Astrocyte (in vitro differentiated cells and primary cell): Measurements from ENCODE around the gene IFT80. TPM values are rescaled to one million over a fixed set of nuclear protein-coding genes. Genes with fewer than 3 reads are reported as not detected.

Source experiments
- DNase-seq: peaks from one replicate; pipeline ENCODE4 v3.0.0-alpha.2; 2010; ENCODE audit warnings: low read depth
- FAIRE-seq: peaks from 2 replicates; lab custom pipeline; 2011; peaks lifted over from hg19 to GRCh38; lab: Jason Lieb, UNC
- H2AFZ ChIP-seq: 2 replicates; pipeline ENCODE4 v1.6.0; 2012; ENCODE audit warnings: low read depth, low read length, inconsistent platforms
- H3K27ac ChIP-seq: 2 replicates; pipeline ENCODE4 v1.5.1; 2011; ENCODE audit warnings: low read depth, low read length, inconsistent platforms
- H3K27me3 ChIP-seq: 2 replicates; pipeline ENCODE4 v1.6.0; 2011; ENCODE audit warnings: low read length, inconsistent platforms; ENCODE audit not compliant: insufficient read depth
- H3K36me3 ChIP-seq: 2 replicates; pipeline ENCODE4 v1.5.1; 2011; ENCODE audit warnings: low read length, inconsistent platforms; ENCODE audit not compliant: insufficient read depth
- H3K4me1 ChIP-seq: 2 replicates; pipeline ENCODE4 v1.5.1; 2011; ENCODE audit warnings: low read length, inconsistent platforms; ENCODE audit not compliant: insufficient read depth
- H3K4me2 ChIP-seq: 2 replicates; pipeline ENCODE4 v1.6.0; 2012; ENCODE audit warnings: low read length, inconsistent platforms
- H3K4me3 ChIP-seq: 2 replicates; pipeline ENCODE4 v1.5.1; 2011; ENCODE audit warnings: low read depth, mild to moderate bottlenecking, low read length, inconsistent platforms; ENCODE audit not compliant: insufficient read depth
- H3K79me2 ChIP-seq: 2 replicates; pipeline ENCODE4 v1.6.0; 2012; ENCODE audit warnings: mild to moderate bottlenecking, low read length, inconsistent platforms; ENCODE audit not compliant: insufficient read depth
- H3K9ac ChIP-seq: 2 replicates; pipeline ENCODE4 v1.6.0; 2012; ENCODE audit warnings: mild to moderate bottlenecking, low read length, inconsistent platforms
- H3K9me3 ChIP-seq: 2 replicates; pipeline ENCODE4 v1.5.1; 2012; ENCODE audit warnings: low read depth, mild to moderate bottlenecking, low read length, inconsistent platforms; ENCODE audit not compliant: insufficient read depth
- H4K20me1 ChIP-seq: 2 replicates; pipeline ENCODE4 v1.6.0; 2012; ENCODE audit warnings: low read length, inconsistent platforms; ENCODE audit not compliant: insufficient read depth
- H3K27ac Mint-ChIP-seq: one replicate; pipeline ENCODE4 v1.8.0; 2021; ENCODE audit warnings: mild to moderate bottlenecking, mixed read lengths; ENCODE audit not compliant: unreplicated experiment
- H3K27me3 Mint-ChIP-seq: one replicate; pipeline ENCODE4 v1.8.0; 2021; ENCODE audit warnings: low read depth, mixed read lengths; ENCODE audit not compliant: unreplicated experiment
- H3K36me3 Mint-ChIP-seq: one replicate; pipeline ENCODE4 v1.8.0; 2021; ENCODE audit warnings: low read depth, mixed read lengths; ENCODE audit not compliant: unreplicated experiment
- H3K4me1 Mint-ChIP-seq: one replicate; pipeline ENCODE4 v1.8.0; 2021; ENCODE audit warnings: low read depth, mixed read lengths; ENCODE audit not compliant: unreplicated experiment
- H3K4me3 Mint-ChIP-seq: one replicate; pipeline ENCODE4 v1.8.0; 2021; ENCODE audit warnings: mild to moderate bottlenecking, moderate library complexity, mixed read lengths; ENCODE audit not compliant: unreplicated experiment
- H3K9me3 Mint-ChIP-seq: one replicate; pipeline ENCODE4 v1.8.0; 2021; ENCODE audit warnings: mild to moderate bottlenecking, mixed read lengths; ENCODE audit not compliant: unreplicated experiment
- EZH2 ChIP-seq: IDR thresholded peaks from 2 replicates; pipeline ENCODE4 v1.6.1; 2012; ENCODE audit warnings: mild to moderate bottlenecking, low read length, inconsistent platforms; ENCODE audit not compliant: insufficient read depth
- total RNA-seq: library from RNA; stranded (reverse); gene quantifications from 2 replicates; pipeline ENCODE4 v1.2.1, GENCODE V29; 2021
- TF ChIP-seq, protein P1 (sequence below): IDR thresholded peaks from 2 replicates; pipeline ENCODE4 v1.5.1; 2011; ENCODE audit warnings: low read depth, mild to moderate bottlenecking, inconsistent platforms, low read length, moderate library complexity; ENCODE audit not compliant: insufficient read depth

The IFT80 gene
- total RNA-seq, 1 donor from 2014 or later, result 27.3 TPM

DNA sequence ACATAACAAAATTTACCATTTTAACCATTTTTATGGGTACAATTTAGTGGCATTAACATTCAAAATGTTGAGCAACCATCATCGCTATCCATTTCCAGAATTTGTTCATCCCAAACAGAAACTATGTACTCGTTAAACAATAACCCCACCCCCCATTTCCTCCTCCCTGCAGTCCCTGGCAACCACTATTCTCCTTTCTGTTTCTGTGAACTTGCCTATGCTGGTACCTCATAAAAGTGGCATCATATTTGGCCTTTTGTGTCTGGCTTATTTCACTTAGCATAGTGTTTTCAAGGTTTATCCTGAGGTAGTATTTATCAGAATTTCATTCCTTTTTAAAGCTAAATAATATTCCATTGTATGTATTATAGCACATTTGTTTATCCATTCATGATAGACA, 141.4 kb downstream of the IFT80 start:
- H3K27ac Mint-ChIP-seq, result no peak overlapping the region
- FAIRE-seq (no peak), DNase-seq (no peak)
- no peaks in the 10 kb centered on the region for H3K9me3 ChIP-seq
- no peak overlapping the region for H3K4me2 ChIP-seq
- H2AFZ ChIP-seq, result no peak overlapping the region
- H3K4me1 Mint-ChIP-seq, result peaks cover 2% of the 10 kb centered on the region
- no peak overlapping the region for H3K27ac ChIP-seq
- no peak for TF ChIP-seq EZH2
- TF ChIP-seq, protein P1, sequence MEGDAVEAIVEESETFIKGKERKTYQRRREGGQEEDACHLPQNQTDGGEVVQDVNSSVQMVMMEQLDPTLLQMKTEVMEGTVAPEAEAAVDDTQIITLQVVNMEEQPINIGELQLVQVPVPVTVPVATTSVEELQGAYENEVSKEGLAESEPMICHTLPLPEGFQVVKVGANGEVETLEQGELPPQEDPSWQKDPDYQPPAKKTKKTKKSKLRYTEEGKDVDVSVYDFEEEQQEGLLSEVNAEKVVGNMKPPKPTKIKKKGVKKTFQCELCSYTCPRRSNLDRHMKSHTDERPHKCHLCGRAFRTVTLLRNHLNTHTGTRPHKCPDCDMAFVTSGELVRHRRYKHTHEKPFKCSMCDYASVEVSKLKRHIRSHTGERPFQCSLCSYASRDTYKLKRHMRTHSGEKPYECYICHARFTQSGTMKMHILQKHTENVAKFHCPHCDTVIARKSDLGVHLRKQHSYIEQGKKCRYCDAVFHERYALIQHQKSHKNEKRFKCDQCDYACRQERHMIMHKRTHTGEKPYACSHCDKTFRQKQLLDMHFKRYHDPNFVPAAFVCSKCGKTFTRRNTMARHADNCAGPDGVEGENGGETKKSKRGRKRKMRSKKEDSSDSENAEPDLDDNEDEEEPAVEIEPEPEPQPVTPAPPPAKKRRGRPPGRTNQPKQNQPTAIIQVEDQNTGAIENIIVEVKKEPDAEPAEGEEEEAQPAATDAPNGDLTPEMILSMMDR, result no peak
- H3K36me3 ChIP-seq, result no peaks in the 10 kb centered on the region
- H3K9me3 Mint-ChIP-seq, result peaks cover 2% of the 10 kb centered on the region
- H3K4me3 ChIP-seq, result no peak overlapping the region
- no peaks in the 10 kb centered on the region for H3K79me2 ChIP-seq
- peaks cover 6% of the 10 kb centered on the region for H3K36me3 Mint-ChIP-seq
- no peak overlapping the region for H3K9ac ChIP-seq
- H3K4me3 Mint-ChIP-seq, result no peak overlapping the region
- H3K27me3 Mint-ChIP-seq, result no peaks in the 10 kb centered on the region
- H3K4me1 ChIP-seq, result no peaks in the 10 kb centered on the region
- H3K27me3 ChIP-seq, result no peaks in the 10 kb centered on the region
- H4K20me1 ChIP-seq, result no peaks in the 10 kb centered on the region

DNA sequence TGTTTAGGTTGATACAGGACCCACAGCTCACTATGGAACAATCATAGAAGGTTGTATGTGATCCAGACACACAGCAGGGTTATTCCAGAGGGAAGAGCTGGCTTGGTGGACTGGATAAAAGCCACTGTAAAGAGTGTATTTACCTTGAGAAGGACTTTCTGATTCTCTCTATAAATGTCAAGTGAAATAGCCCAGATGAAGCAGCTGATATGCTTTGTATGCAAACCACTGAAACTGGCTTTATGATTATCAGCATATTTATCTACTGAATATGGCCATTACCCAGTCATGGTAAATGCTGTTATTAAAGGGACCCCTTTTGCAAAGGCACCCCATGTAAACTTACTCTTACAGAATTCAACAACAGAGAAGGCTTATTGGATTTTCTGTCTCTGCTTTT, 145.7 kb downstream of the IFT80 start:
- H3K27me3 Mint-ChIP-seq, result no peaks in the 10 kb centered on the region
- Histone ChIP-seq H3K4me2 (no peak overlapping the region), H3K36me3 (no peaks in the 10 kb centered on the region), H3K9me3 (no peaks in the 10 kb centered on the region), H3K4me3 (no peak overlapping the region), H3K27ac (no peak overlapping the region), H3K27me3 (no peaks in the 10 kb centered on the region), H4K20me1 (no peaks in the 10 kb centered on the region), H3K9ac (no peak overlapping the region), H3K4me1 (no peaks in the 10 kb centered on the region), H2AFZ (no peak overlapping the region), H3K79me2 (no peaks in the 10 kb centered on the region)
- no peaks in the 10 kb centered on the region for H3K9me3 Mint-ChIP-seq
- H3K4me1 Mint-ChIP-seq, result peaks cover 6% of the 10 kb centered on the region
- TF ChIP-seq, protein P1, result no peak
- no peak for TF ChIP-seq EZH2
- H3K4me3 Mint-ChIP-seq, result no peak overlapping the region
- DNase-seq, result no peak
- H3K27ac Mint-ChIP-seq, result peak overlapping the region; percentile 41
- FAIRE-seq, result no peak
- H3K36me3 Mint-ChIP-seq, result peaks cover 3% of the 10 kb centered on the region

DNA sequence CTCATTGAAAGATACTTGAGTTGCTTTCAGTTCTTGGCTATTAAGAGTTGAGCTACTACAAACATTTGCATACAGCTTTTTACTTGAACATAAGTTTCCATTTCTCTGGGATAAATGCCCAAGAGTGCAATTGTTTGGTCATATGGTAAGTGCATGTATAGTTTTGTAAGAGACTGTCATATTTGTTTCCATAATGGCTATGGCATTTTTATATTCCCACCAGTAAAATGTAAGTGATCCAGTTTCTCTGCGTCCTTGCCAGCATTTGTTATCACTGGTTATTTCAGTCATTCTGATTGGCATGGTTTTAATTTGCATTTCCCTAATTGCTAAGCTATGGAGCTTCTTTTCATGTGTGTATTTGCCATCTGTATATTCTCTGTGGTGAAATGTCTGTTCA, 151.3 kb downstream of the IFT80 start:
- H3K9me3 Mint-ChIP-seq, result peaks cover 6% of the 10 kb centered on the region
- H4K20me1 ChIP-seq, result no peaks in the 10 kb centered on the region
- no peak for TF ChIP-seq EZH2
- TF ChIP-seq, protein P1, result no peak
- no peaks in the 10 kb centered on the region for H3K4me1 ChIP-seq
- DNase-seq, result no peak
- no peaks in the 10 kb centered on the region for H3K27me3 Mint-ChIP-seq
- no peaks in the 10 kb centered on the region for H3K36me3 ChIP-seq
- H3K4me2 ChIP-seq, result no peak overlapping the region
- H3K9ac ChIP-seq, result no peak overlapping the region
- no peak overlapping the region for H3K4me3 ChIP-seq
- peaks cover 1% of the 10 kb centered on the region for H3K36me3 Mint-ChIP-seq
- FAIRE-seq, result no peak
- H2AFZ ChIP-seq, result no peak overlapping the region
- H3K9me3 ChIP-seq, result no peaks in the 10 kb centered on the region
- H3K27me3 ChIP-seq, result no peaks in the 10 kb centered on the region
- H3K27ac ChIP-seq, result no peak overlapping the region
- peaks cover 27% of the 10 kb centered on the region for H3K4me1 Mint-ChIP-seq
- no peak overlapping the region for H3K4me3 Mint-ChIP-seq
- no peak overlapping the region for H3K27ac Mint-ChIP-seq
- H3K79me2 ChIP-seq, result no peaks in the 10 kb centered on the region
